Neural cell (in vitro differentiated cells): ENCODE results near the gene ALDH3A2. TPM values are rescaled to one million over a fixed set of nuclear protein-coding genes. Genes with fewer than 3 reads are reported as not detected.

Source experiments
- H2AFZ ChIP-seq: fragments of 200-600, 300-800 bp; sonication (generic), shearing (Covaris generic); 2 replicates; pipeline ENCODE4 v1.6.0; 2014; ENCODE audit warnings: low read depth, mild to moderate bottlenecking, antibody characterized with exemption, low read length, moderate library complexity
- H3F3A ChIP-seq: fragments of 200-600 bp; shearing (Covaris generic); 2 replicates; pipeline ENCODE4 v1.6.1; 2016; ENCODE audit warnings: mild to moderate bottlenecking, moderate library complexity, mixed read lengths, antibody characterized with exemption, low read length; ENCODE audit not compliant: insufficient read depth, poor library complexity, severe bottlenecking
- H3K27ac ChIP-seq: fragments of 200-600, 300-800 bp; sonication (generic), shearing (Covaris generic); 2 replicates; pipeline ENCODE4 v1.5.1; 2014; ENCODE audit warnings: mild to moderate bottlenecking, low read length, moderate library complexity
- H3K27me3 ChIP-seq: fragments of 300-800, 200-600 bp; sonication (generic), shearing (Covaris generic); 2 replicates; pipeline ENCODE4 v1.6.0; 2014; ENCODE audit warnings: mild to moderate bottlenecking, low read depth, low read length, moderate library complexity; ENCODE audit not compliant: insufficient read depth
- H3K36me3 ChIP-seq: fragments of 300-800, 200-600 bp; sonication (generic), shearing (Covaris generic); 2 replicates; pipeline ENCODE4 v1.5.1; 2014; ENCODE audit warnings: mild to moderate bottlenecking, antibody characterized with exemption, low read length, moderate library complexity; ENCODE audit not compliant: insufficient read depth
- H3K4me2 ChIP-seq: fragments of 300-800, 200-600 bp; sonication (generic), shearing (Covaris generic); 2 replicates; pipeline ENCODE4 v1.6.0; 2014; ENCODE audit warnings: mild to moderate bottlenecking, low read length
- H3K4me3 ChIP-seq: fragments of 300-800, 200-600 bp; sonication (generic), shearing (Covaris generic); 2 replicates; pipeline ENCODE4 v1.5.1; 2014; ENCODE audit warnings: mild to moderate bottlenecking, low read length, moderate library complexity
- H3K79me2 ChIP-seq: fragments of 200-600 bp; shearing (Covaris generic); replicated peaks from 2 replicates; pipeline ENCODE4 v1.6.0; 2014; ENCODE audit warnings: mild to moderate bottlenecking, low read length, moderate library complexity; ENCODE audit not compliant: insufficient read depth
- H3K9ac ChIP-seq: fragments of 300-800, 200-600 bp; sonication (generic), shearing (Covaris generic); 2 replicates; pipeline ENCODE4 v1.6.1; 2016; ENCODE audit warnings: mild to moderate bottlenecking, low read length, mixed read lengths
- H3K9me2 ChIP-seq: fragments of 200-600 bp; shearing (Covaris generic); 2 replicates; pipeline ENCODE4 v1.6.1; 2016; ENCODE audit warnings: mild to moderate bottlenecking, low read length, mixed read lengths; ENCODE audit not compliant: insufficient read depth
- H3K9me3 ChIP-seq: fragments of 200-600, 300-800 bp; sonication (generic), shearing (Covaris generic); 2 replicates; pipeline ENCODE4 v1.6.1; 2016; ENCODE audit warnings: mild to moderate bottlenecking, mixed run types, low read length, moderate library complexity, mixed read lengths
- H4K20me1 ChIP-seq: fragments of 200-600 bp; shearing (Covaris generic); 2 replicates; pipeline ENCODE4 v1.6.1; 2016; ENCODE audit warnings: mild to moderate bottlenecking, mixed run types; ENCODE audit not compliant: insufficient read depth
- CTCF ChIP-seq: fragments of 450-650 bp; IDR thresholded peaks from 2 replicates; pipeline ENCODE4 v1.5.1; 2014; ENCODE audit warnings: antibody characterized with exemption, mild to moderate bottlenecking, moderate library complexity; ENCODE audit not compliant: poor library complexity, severe bottlenecking
- EP300 ChIP-seq: fragments of 450-650 bp; conservative IDR thresholded peaks from 2 replicates; pipeline ENCODE4 v1.6.1; 2014; ENCODE audit warnings: antibody characterized with exemption, mild to moderate bottlenecking, moderate library complexity; ENCODE audit not compliant: poor library complexity, severe bottlenecking
- EZH2 ChIP-seq: fragments of 200-600, 300-800 bp; shearing (Covaris generic), sonication (generic); IDR thresholded peaks from 2 replicates; pipeline ENCODE4 v1.6.1; 2014; ENCODE audit warnings: antibody characterized with exemption, low read length, borderline replicate concordance, mild to moderate bottlenecking; ENCODE audit not compliant: insufficient read depth, poor library complexity, severe bottlenecking
- MXI1 ChIP-seq: fragments of 450-650 bp; conservative IDR thresholded peaks from 2 replicates; pipeline ENCODE4 v1.6.1; 2014; ENCODE audit warnings: antibody characterized with exemption, mild to moderate bottlenecking; ENCODE audit not compliant: poor library complexity, severe bottlenecking
- POLR2AphosphoS5 ChIP-seq: IDR thresholded peaks from 2 replicates; pipeline ENCODE4 v1.6.1; 2012
- RAD21 ChIP-seq: fragments of 450-650 bp; conservative IDR thresholded peaks from 2 replicates; pipeline ENCODE4 v1.6.1; 2014; ENCODE audit warnings: antibody characterized with exemption, mild to moderate bottlenecking, moderate library complexity
- SMC3 ChIP-seq: fragments of 450-650 bp; conservative IDR thresholded peaks from 2 replicates; pipeline ENCODE4 v1.6.1; 2014; ENCODE audit warnings: antibody characterized with exemption, mild to moderate bottlenecking, moderate library complexity; ENCODE audit not compliant: poor library complexity
- TAF1 ChIP-seq: IDR thresholded peaks from 2 replicates; pipeline ENCODE4 v1.6.1; 2012; ENCODE audit warnings: low read depth
- polyA plus RNA-seq: library from polyadenylated mRNA; depleted of rRNA; stranded (reverse); fragments of >200 nt; gene quantifications from 2 replicates; pipeline ENCODE4 v1.2.3, GENCODE V29; 2014
- TF ChIP-seq, protein P1 (sequence below): IDR thresholded peaks from 2 replicates; pipeline ENCODE4 v1.6.1; 2012; ENCODE audit warnings: borderline replicate concordance

Gene ALDH3A2
- polyA plus RNA-seq, 1 donor from 2014 or later = 51.2 TPM

- no peaks in the 10 kb centered on the region for H3K79me2 ChIP-seq
- H3K9me2 ChIP-seq = no peaks in the 10 kb centered on the region
- no peak overlapping the region for H3K27ac ChIP-seq
- H3F3A ChIP-seq = no peaks in the 10 kb centered on the region
- no peak overlapping the region for H3K9ac ChIP-seq
- no peaks in the 10 kb centered on the region for H4K20me1 ChIP-seq
- TF ChIP-seq RAD21 (no peak), SMC3 (no peak), MXI1 (no peak), EP300 (no peak), POLR2AphosphoS5 (no peak), TAF1 (no peak), EZH2 (no peak), CTCF (no peak)
- TF ChIP-seq, protein P1, sequence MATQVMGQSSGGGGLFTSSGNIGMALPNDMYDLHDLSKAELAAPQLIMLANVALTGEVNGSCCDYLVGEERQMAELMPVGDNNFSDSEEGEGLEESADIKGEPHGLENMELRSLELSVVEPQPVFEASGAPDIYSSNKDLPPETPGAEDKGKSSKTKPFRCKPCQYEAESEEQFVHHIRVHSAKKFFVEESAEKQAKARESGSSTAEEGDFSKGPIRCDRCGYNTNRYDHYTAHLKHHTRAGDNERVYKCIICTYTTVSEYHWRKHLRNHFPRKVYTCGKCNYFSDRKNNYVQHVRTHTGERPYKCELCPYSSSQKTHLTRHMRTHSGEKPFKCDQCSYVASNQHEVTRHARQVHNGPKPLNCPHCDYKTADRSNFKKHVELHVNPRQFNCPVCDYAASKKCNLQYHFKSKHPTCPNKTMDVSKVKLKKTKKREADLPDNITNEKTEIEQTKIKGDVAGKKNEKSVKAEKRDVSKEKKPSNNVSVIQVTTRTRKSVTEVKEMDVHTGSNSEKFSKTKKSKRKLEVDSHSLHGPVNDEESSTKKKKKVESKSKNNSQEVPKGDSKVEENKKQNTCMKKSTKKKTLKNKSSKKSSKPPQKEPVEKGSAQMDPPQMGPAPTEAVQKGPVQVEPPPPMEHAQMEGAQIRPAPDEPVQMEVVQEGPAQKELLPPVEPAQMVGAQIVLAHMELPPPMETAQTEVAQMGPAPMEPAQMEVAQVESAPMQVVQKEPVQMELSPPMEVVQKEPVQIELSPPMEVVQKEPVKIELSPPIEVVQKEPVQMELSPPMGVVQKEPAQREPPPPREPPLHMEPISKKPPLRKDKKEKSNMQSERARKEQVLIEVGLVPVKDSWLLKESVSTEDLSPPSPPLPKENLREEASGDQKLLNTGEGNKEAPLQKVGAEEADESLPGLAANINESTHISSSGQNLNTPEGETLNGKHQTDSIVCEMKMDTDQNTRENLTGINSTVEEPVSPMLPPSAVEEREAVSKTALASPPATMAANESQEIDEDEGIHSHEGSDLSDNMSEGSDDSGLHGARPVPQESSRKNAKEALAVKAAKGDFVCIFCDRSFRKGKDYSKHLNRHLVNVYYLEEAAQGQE = no peak
- no peaks in the 10 kb centered on the region for H3K27me3 ChIP-seq
- no peak overlapping the region for H3K4me2 ChIP-seq
- no peak overlapping the region for H2AFZ ChIP-seq
- peaks cover 3% of the 10 kb centered on the region for H3K9me3 ChIP-seq
- H3K36me3 ChIP-seq = no peaks in the 10 kb centered on the region
- H3K4me3 ChIP-seq = no peak overlapping the region
These were observed 17.9 kb upstream of the ALDH3A2 start for GRCh38 chr17:19630661-19631060.

GRCh38 chr17:19631905-19632304 is 16.6 kb upstream of the ALDH3A2 start:
- Histone ChIP-seq H3K9me3 (peaks cover 3% of the 10 kb centered on the region), H4K20me1 (no peaks in the 10 kb centered on the region), H3K36me3 (no peaks in the 10 kb centered on the region), H3K4me2 (no peak overlapping the region), H3K27ac (no peak overlapping the region), H3F3A (no peaks in the 10 kb centered on the region), H3K9ac (no peak overlapping the region), H3K27me3 (no peaks in the 10 kb centered on the region), H3K9me2 (no peaks in the 10 kb centered on the region), H2AFZ (no peak overlapping the region), H3K79me2 (no peaks in the 10 kb centered on the region), H3K4me3 (no peak overlapping the region)
- no peak for TF ChIP-seq MXI1
- TF ChIP-seq, protein P1 = no peak
- no peak for TF ChIP-seq POLR2AphosphoS5
- no peak for TF ChIP-seq EZH2
- no peak for TF ChIP-seq CTCF
- no peak for TF ChIP-seq EP300
- no peak for TF ChIP-seq RAD21
- no peak for TF ChIP-seq TAF1
- no peak for TF ChIP-seq SMC3
